B cell (primary cell): ENCODE measurements around the gene DLG1. TPM values are rescaled to one million over a fixed set of nuclear protein-coding genes. Genes with fewer than 3 reads are reported as not detected.

Source experiments
- ATAC-seq: fragments of 200-7000 bp; cut with Tn5 transposase; one replicate; pipeline ENCODE4 v1.10.0; 2021; ENCODE audit warnings: low read depth, mild to moderate bottlenecking, moderate number of reproducible peaks, moderate library complexity
- CTCF ChIA-PET: fragments of 350-600 bp; sonication (Branson Sonifier 250); formaldehyde crosslinking; loops from one replicate; lab custom pipeline; 2021; ENCODE audit warnings: antibody characterized with exemption, inconsistent platforms; lab: Charles Lee
- POLR2A ChIA-PET: fragments of 350-600 bp; sonication (Branson Sonifier 250); formaldehyde crosslinking; loops from one replicate; lab custom pipeline; 2021; ENCODE audit warnings: antibody characterized with exemption; lab: Charles Lee
- DNase-seq: peaks from one replicate; pipeline ENCODE4 v3.0.0; 2013
- H2AFZ ChIP-seq: 2 replicates; pipeline ENCODE4 v1.6.1; 2012; ENCODE audit warnings: mild to moderate bottlenecking, low read depth, low read length; ENCODE audit not compliant: insufficient read depth, poor library complexity, severe bottlenecking
- H3K27ac ChIP-seq, 2 donors: 1 replicate in 1 of 2; 2 replicates in 1 of 2; pipeline ENCODE4 v1.5.1; 2012 to 2013; ENCODE audit warnings: low read length in 2 of 2, mild to moderate bottlenecking in 2 of 2, moderate library complexity in 1 of 2
- H3K27me3 ChIP-seq, 4 experiments: fragments of 200-600 bp in 1 of 4; sonication (generic) in 1 of 4; replicated peaks in 1 of 4; 1 replicate in 2 of 4; 2 replicates in 2 of 4; pipeline versions ENCODE4 v1.6.1 to v1.7.0; 2013 to 2016; ENCODE audit warnings: low read length in 3 of 4, mild to moderate bottlenecking in 2 of 4, mixed read lengths in 1 of 4, moderate library complexity in 1 of 4; ENCODE audit not compliant: insufficient read depth in 4 of 4, control insufficient read depth in 3 of 4; ENCODE audit errors: control extremely low read depth in 1 of 4
- H3K36me3 ChIP-seq, 2 experiments: replicated peaks in 1 of 2; 1 replicate in 1 of 2; 2 replicates in 1 of 2; pipeline versions ENCODE4 v1.6.1 to v1.7.1; 2013; ENCODE audit warnings: low read length in 1 of 2; ENCODE audit not compliant: insufficient read depth in 2 of 2, control insufficient read depth in 1 of 2; ENCODE audit errors: control extremely low read depth in 1 of 2, extremely low read depth in 1 of 2
- H3K4me1 ChIP-seq, 2 donors: fragments of 200-600 bp in 1 of 2; sonication (generic) in 1 of 2; 1 replicate in 1 of 2; 2 replicates in 1 of 2; pipeline versions ENCODE4 v1.5.1 to v1.6.1; 2013 to 2017; ENCODE audit warnings: low read length in 2 of 2; ENCODE audit not compliant: control insufficient read depth in 2 of 2, insufficient read depth in 2 of 2
- H3K4me2 ChIP-seq: replicated peaks from 2 replicates; pipeline ENCODE3; 2012; ENCODE audit warnings: mild to moderate bottlenecking, low read depth, low read length; ENCODE audit not compliant: poor library complexity, severe bottlenecking
- H3K4me3 ChIP-seq, 5 experiments: fragments of 200-600 bp in 1 of 5; sonication (generic) in 1 of 5; 1 replicate in 3 of 5; 2 replicates in 2 of 5; pipeline versions ENCODE4 v1.5.1 to v1.7.0; 2011 to 2016; ENCODE audit warnings: low read length in 4 of 5, mild to moderate bottlenecking in 4 of 5, low read depth in 2 of 5, control low read depth in 1 of 5, moderate library complexity in 1 of 5; ENCODE audit not compliant: insufficient read depth in 1 of 5; ENCODE audit errors: control extremely low read depth in 1 of 5, extremely low read depth in 1 of 5
- H3K79me2 ChIP-seq: fragments of 200-600 bp; sonication (generic); one replicate; pipeline ENCODE4 v1.6.0; 2016; ENCODE audit warnings: low read length; ENCODE audit not compliant: control insufficient read depth, insufficient read depth
- H3K9ac ChIP-seq: fragments of 200-600 bp; sonication (generic); 2 replicates; pipeline ENCODE4 v1.6.1; 2017; ENCODE audit warnings: mild to moderate bottlenecking, low read length, moderate library complexity
- H3K9me3 ChIP-seq, 3 donors: one replicate each; pipeline versions ENCODE4 v1.6.1 to v1.7.1; 2013; ENCODE audit warnings: low read length in 2 of 3; ENCODE audit not compliant: control insufficient read depth in 2 of 3, insufficient read depth in 1 of 3; ENCODE audit errors: control extremely low read depth in 1 of 3
- H4K20me1 ChIP-seq: 2 replicates; pipeline ENCODE4 v1.6.0; 2012; ENCODE audit warnings: mild to moderate bottlenecking, low read length; ENCODE audit not compliant: insufficient read depth, control insufficient read depth, poor library complexity, severe bottlenecking
- H3K27ac Mint-ChIP-seq: one replicate; pipeline ENCODE4 v1.8.0; 2021; ENCODE audit warnings: mixed read lengths
- H3K27me3 Mint-ChIP-seq: one replicate; pipeline ENCODE4 v1.8.0; 2021; ENCODE audit warnings: mixed read lengths
- H3K4me1 Mint-ChIP-seq: one replicate; pipeline ENCODE4 v1.8.0; 2021; ENCODE audit warnings: mixed read lengths
- H3K4me3 Mint-ChIP-seq: one replicate; pipeline ENCODE4 v1.8.0; 2021; ENCODE audit warnings: mixed read lengths
- H3K9me3 Mint-ChIP-seq: one replicate; pipeline ENCODE4 v1.8.0; 2022; ENCODE audit warnings: mixed read lengths; ENCODE audit not compliant: insufficient read depth
- CTCF ChIP-seq: fragments of 200-600 bp; IDR thresholded peaks from one replicate; pipeline ENCODE4 v1.8.0; 2022; ENCODE audit warnings: antibody characterized with exemption, mild to moderate bottlenecking
- EZH2 ChIP-seq: IDR thresholded peaks from 2 replicates; pipeline ENCODE4 v1.6.1; 2012; ENCODE audit warnings: borderline replicate concordance, low read depth, mild to moderate bottlenecking, moderate library complexity, low read length; ENCODE audit not compliant: insufficient read depth, poor library complexity, severe bottlenecking
- WGBS: methylation state at CpG from one replicate; pipeline ENCODE4 v1.1.5; 2013; ENCODE audit warnings: missing lambda C conversion rate; ENCODE audit not compliant: insufficient coverage; 5-methylcytosine and 5-hydroxymethylcytosine counted together
- intact Hi-C: fragments of 100-400 bp; cut with micrococcal nuclease; formaldehyde crosslinking; loops from one replicate; pipeline ENCODE4 v1.10.0; 2022
- polyA plus RNA-seq: library from polyadenylated mRNA; depleted of rRNA; stranded (reverse); fragments of >200 nt; gene quantifications from 2 replicates; pipeline ENCODE4 v1.2.3, GENCODE V29; 2012
- total RNA-seq, 2 donors: library from RNA; stranded (reverse); fragments of 120-200 nt in 1 of 2; gene quantifications; 1 replicate in 1 of 2; 2 replicates in 1 of 2; pipeline versions ENCODE4 v1.2.3 to v1.2.4, GENCODE V29; 2013 to 2022

DLG1 gene
- total and polyA plus RNA-seq, 2 donors (not counting 1 experiment from before 2014, with no cell fraction given): 23.4 to 114 TPM

- Histone ChIP-seq H3K4me1 (peaks cover 0 to 3% of the 10 kb centered on the region in 2 donors), H3K9ac (no peak overlapping the region), H4K20me1 (peaks cover 5% of the 10 kb centered on the region), H3K27ac (no peak overlapping the region), H2AFZ (no peak overlapping the region), H3K79me2 (no peaks in the 10 kb centered on the region), H3K4me3 (no peak overlapping the region), H3K9me3 (no peaks in the 10 kb centered on the region), H3K27me3 (no peaks in the 10 kb centered on the region), H3K4me2 (no peak overlapping the region), H3K36me3 (peaks cover 0 to 1% of the 10 kb centered on the region in 2 experiments)
- Mint-ChIP-seq H3K4me1 (peaks cover 14% of the 10 kb centered on the region), H3K27ac (no peak overlapping the region), H3K27me3 (no peaks in the 10 kb centered on the region), H3K4me3 (no peak overlapping the region), H3K9me3 (no peaks in the 10 kb centered on the region)
- POLR2A ChIA-PET: no interaction called here
- intact Hi-C loops: no loop called here
- ATAC-seq: no peak
- no CpG with 5 or more reads among the region's 1 CpG for WGBS
- TF ChIP-seq EZH2 (no peak), CTCF (no peak)
- CTCF ChIA-PET: interaction anchor here (0.9 to 1.2 kb wide), 2 partner anchors 11 to 16 kb away, joined by 3 read pairs; no protein-coding TSS in a partner anchor
- no peak for DNase-seq
These were observed 126.8 kb downstream of the DLG1 start for GRCh38 chr3:197171481-197172067.

GRCh38 chr3:197169028-197169427 is 129.4 kb downstream of the DLG1 start:
- Histone ChIP-seq H2AFZ (no peak overlapping the region), H3K79me2 (no peaks in the 10 kb centered on the region), H3K4me1 (no peaks in the 10 kb centered on the region), H3K27ac (no peak overlapping the region), H3K36me3 (peaks cover 5 to 7% of the 10 kb centered on the region in 2 experiments), H3K4me2 (no peak overlapping the region), H4K20me1 (peaks cover 5% of the 10 kb centered on the region), H3K9ac (no peak overlapping the region), H3K9me3 (no peaks in the 10 kb centered on the region), H3K4me3 (no peak overlapping the region), H3K27me3 (no peaks in the 10 kb centered on the region)
- TF ChIP-seq EZH2 (no peak), CTCF (no peak)
- ATAC-seq (no peak), DNase-seq (no peak)
- POLR2A ChIA-PET: no interaction called here
- intact Hi-C loops: no loop called here
- Mint-ChIP-seq H3K27ac (no peak overlapping the region), H3K27me3 (no peaks in the 10 kb centered on the region), H3K4me1 (no peaks in the 10 kb centered on the region), H3K4me3 (no peak overlapping the region), H3K9me3 (no peaks in the 10 kb centered on the region)
- CTCF ChIA-PET: interaction anchor here (0.6 to 0.9 kb wide), 2 partner anchors 34 to 341 kb away, joined by 3 to 5 read pairs; no protein-coding TSS in a partner anchor
- no CpG with 5 or more reads among the region's 1 CpG for WGBS
